Measurements from ENCODE around the gene DLGAP1. TPM values are rescaled to one million over a fixed set of nuclear protein-coding genes. Genes with fewer than 3 reads are reported as not detected.

DLGAP1 gene
- total RNA-seq, 1 donor from 2014 or later = 57.1 TPM

GRCh38 chr18:4198956-4199355 is 256.2 kb downstream of the DLGAP1 start:
- DNase-seq (ENCODE audit: low spot score in 2 of 2) (no peak), FAIRE-seq (no peak)

GRCh38 chr18:4196351-4196750 is 258.8 kb downstream of the DLGAP1 start:
- DNase-seq (ENCODE audit: low spot score in 2 of 2) = no peak
- no peak for FAIRE-seq

- no peak for DNase-seq (ENCODE audit: low spot score in 2 of 2)
- FAIRE-seq = no peak
These were observed 262.0 kb downstream of the DLGAP1 start for GRCh38 chr18:4193086-4193485.

- FAIRE-seq = no peak
- no peak for DNase-seq (ENCODE audit: low spot score in 2 of 2)
These were observed 273.1 kb downstream of the DLGAP1 start for GRCh38 chr18:4181882-4182568.

GRCh38 chr18:4181086-4181485 is 274.0 kb downstream of the DLGAP1 start:
- no peak for DNase-seq (ENCODE audit: low spot score in 2 of 2)

GRCh38 chr18:4172196-4173100 is 282.7 kb downstream of the DLGAP1 start:
- FAIRE-seq (no peak), DNase-seq (ENCODE audit: low spot score in 2 of 2) (no peak)

More at GRCh38 chr18:4181086-4181485, 274.0 kb downstream of the DLGAP1 start:
- FAIRE-seq = no peak

GRCh38 chr18:4157352-4157751 is 297.8 kb downstream of the DLGAP1 start:
- DNase-seq (ENCODE audit: low spot score in 2 of 2) (no peak), FAIRE-seq (no peak)

GRCh38 chr18:4146797-4147196 is 308.3 kb downstream of the DLGAP1 start:
- FAIRE-seq (no peak), DNase-seq (ENCODE audit: low spot score in 2 of 2) (peak in 1 of 2 donors; percentile 2)

- DNase-seq (ENCODE audit: low spot score in 2 of 2) (no peak), FAIRE-seq (no peak)
These were observed 310.9 kb downstream of the DLGAP1 start for GRCh38 chr18:4144201-4144600.

- FAIRE-seq (no peak), DNase-seq (ENCODE audit: low spot score in 2 of 2) (no peak)
These were observed 311.5 kb downstream of the DLGAP1 start for GRCh38 chr18:4143585-4143984.

GRCh38 chr18:4142876-4143275 is 312.2 kb downstream of the DLGAP1 start:
- FAIRE-seq (no peak), DNase-seq (ENCODE audit: low spot score in 2 of 2) (no peak)

GRCh38 chr18:4134700-4135099 is 320.4 kb downstream of the DLGAP1 start:
- FAIRE-seq = no peak
- DNase-seq (ENCODE audit: low spot score in 2 of 2) = no peak

GRCh38 chr18:4130734-4131719 is 324.1 kb downstream of the DLGAP1 start:
- no peak for FAIRE-seq
- DNase-seq (ENCODE audit: low spot score in 2 of 2) = no peak

- no peak for DNase-seq (ENCODE audit: low spot score in 2 of 2)
- no peak for FAIRE-seq
These were observed 328.2 kb downstream of the DLGAP1 start for GRCh38 chr18:4126939-4127338.

GRCh38 chr18:4125627-4126230 is 329.4 kb downstream of the DLGAP1 start:
- FAIRE-seq (no peak), DNase-seq (ENCODE audit: low spot score in 2 of 2) (no peak)

GRCh38 chr18:4125224-4125623 is 329.9 kb downstream of the DLGAP1 start:
- DNase-seq (ENCODE audit: low spot score in 2 of 2) = peak in 1 of 2 donors; percentile 6
- FAIRE-seq = no peak

GRCh38 chr18:4119813-4120212 is 335.3 kb downstream of the DLGAP1 start:
- no peak for FAIRE-seq
- no peak for DNase-seq (ENCODE audit: low spot score in 2 of 2)

- no peak for DNase-seq (ENCODE audit: low spot score in 2 of 2)
- FAIRE-seq = no peak
These were observed 335.9 kb downstream of the DLGAP1 start for GRCh38 chr18:4119127-4119648.

- FAIRE-seq (no peak), DNase-seq (ENCODE audit: low spot score in 2 of 2) (no peak)
These were observed 347.1 kb downstream of the DLGAP1 start for GRCh38 chr18:4108016-4108415.

- FAIRE-seq (no peak), DNase-seq (ENCODE audit: low spot score in 2 of 2) (no peak)
These were observed 348.0 kb downstream of the DLGAP1 start for GRCh38 chr18:4107049-4107467.
